GM12878 (cell line): ENCODE results near the gene RXFP4.

ENCODE experiments used
- CBX3 ChIP-seq: fragments of 200-600 bp; sonication (generic); IDR thresholded peaks from 2 replicates; pipeline ENCODE4 v1.6.1; 2016; ENCODE audit warnings: low read depth, borderline replicate concordance
- CHD1 ChIP-seq: IDR thresholded peaks from 2 replicates; pipeline ENCODE4 v1.6.1; 2012; ENCODE audit warnings: low read depth, low read length, improper control_type of control experiment
- CTCF ChIP-seq, 3 experiments: IDR thresholded peaks in 2 of 3; conservative IDR thresholded peaks in 1 of 3; 2 replicates each; pipeline ENCODE4 v1.5.1; 2011; ENCODE audit warnings: low read depth in 3 of 3, low read length in 3 of 3, mild to moderate bottlenecking in 3 of 3, control low read depth in 2 of 3, moderate library complexity in 2 of 3, inconsistent platforms in 1 of 3, mixed read lengths in 1 of 3; ENCODE audit not compliant: control insufficient read depth in 2 of 3, insufficient read depth in 1 of 3; ENCODE audit errors: extremely low read depth in 1 of 3
- MEF2A ChIP-seq: IDR thresholded peaks from 2 replicates; pipeline ENCODE4 v1.6.1; 2011; ENCODE audit warnings: low read depth, mild to moderate bottlenecking, low read length, moderate library complexity; ENCODE audit not compliant: insufficient read depth
- MXI1 ChIP-seq: fragments of 150-350 bp; IDR thresholded peaks from 2 replicates; pipeline ENCODE4 v1.6.1; 2011; ENCODE audit warnings: low read depth, mild to moderate bottlenecking, inconsistent platforms, low read length, improper control_type of control experiment
- NR2C1 ChIP-seq: fragments of 450-650 bp; IDR thresholded peaks from 2 replicates; pipeline ENCODE4 v1.6.1; 2017; ENCODE audit warnings: antibody characterized with exemption, mild to moderate bottlenecking, moderate library complexity
- POLR2A ChIP-seq: IDR thresholded peaks from 2 replicates; pipeline ENCODE4 v1.6.1; 2011; ENCODE audit warnings: low read depth, mild to moderate bottlenecking, low read length
- RELA ChIP-seq: fragments of 450-650 bp; IDR thresholded peaks from 2 replicates; pipeline ENCODE4 v1.8.0; 2014; ENCODE audit warnings: borderline replicate concordance; ENCODE audit not compliant: partially characterized antibody
- TCF12 ChIP-seq: IDR thresholded peaks from 2 replicates; pipeline ENCODE4 v1.6.1; 2011; ENCODE audit warnings: low read depth, mild to moderate bottlenecking, low read length
- USF2 ChIP-seq: IDR thresholded peaks from 2 replicates; pipeline ENCODE4 v1.6.1; 2011; ENCODE audit warnings: low read depth, low read length, improper control_type of control experiment, borderline replicate concordance
- YY1 ChIP-seq: IDR thresholded peaks from 2 replicates; pipeline ENCODE4 v1.6.1; 2011; ENCODE audit warnings: low read depth, mild to moderate bottlenecking, low read length

- TF ChIP-seq MEF2A (no peak), YY1 (no peak), MXI1 (no peak), POLR2A (no peak), USF2 (no peak), CTCF (IDR thresholded peaks at IDR 0.05 in 2 of 3, conservative IDR thresholded peaks at IDR 0.05 in 1 of 3; ENCODE audit: control insufficient read depth in 2 of 3, extremely low read depth in 1 of 3, insufficient read depth in 1 of 3, low read depth in 3 of 3, low read length in 3 of 3) (no peak), NR2C1 (no peak), TCF12 (no peak), CHD1 (no peak), RELA (no peak), CBX3 (no peak)
Observed at GRCh38 chr1:155962599-155963211, 21.3 kb downstream of the RXFP4 start.
